Endothelial cell (in vitro differentiated cells): ENCODE data around the gene INTS3. TPM values are rescaled to one million over a fixed set of nuclear protein-coding genes. Genes with fewer than 3 reads are reported as not detected.

Source experiments
- DNase-seq: peaks from one replicate; pipeline ENCODE4 v3.0.0; 2021; ENCODE audit warnings: low spot score
- H3K27ac Mint-ChIP-seq: one replicate; pipeline ENCODE4 v1.8.0; 2021; ENCODE audit warnings: mixed read lengths, inconsistent platforms; ENCODE audit not compliant: unreplicated experiment
- H3K27me3 Mint-ChIP-seq: one replicate; pipeline ENCODE4 v1.8.0; 2021; ENCODE audit warnings: mild to moderate bottlenecking, moderate library complexity, mixed read lengths, inconsistent platforms; ENCODE audit not compliant: unreplicated experiment
- H3K36me3 Mint-ChIP-seq: one replicate; pipeline ENCODE4 v1.8.0; 2021; ENCODE audit warnings: mild to moderate bottlenecking, low read depth, mixed read lengths, inconsistent platforms; ENCODE audit not compliant: unreplicated experiment
- H3K4me1 Mint-ChIP-seq: one replicate; pipeline ENCODE4 v1.8.0; 2021; ENCODE audit warnings: mild to moderate bottlenecking, mixed read lengths, inconsistent platforms; ENCODE audit not compliant: unreplicated experiment
- H3K4me3 Mint-ChIP-seq: one replicate; pipeline ENCODE4 v1.8.0; 2021; ENCODE audit warnings: mild to moderate bottlenecking, mixed read lengths, inconsistent platforms; ENCODE audit not compliant: unreplicated experiment
- H3K9me3 Mint-ChIP-seq: one replicate; pipeline ENCODE4 v1.8.0; 2021; ENCODE audit warnings: mixed read lengths, inconsistent platforms; ENCODE audit not compliant: unreplicated experiment
- total RNA-seq: library from RNA; stranded (reverse); fragmentation: NEBNext Ultra II Directional; extraction: Animal tissue kit (Norgen Biotek cat#: 25700); gene quantifications from one replicate; pipeline ENCODE4 v1.2.1, GENCODE V29; 2021; ENCODE audit not compliant: unreplicated experiment
- TF ChIP-seq, protein P1 (sequence below): fragments of 200-600 bp; sonication (generic); IDR thresholded peaks from one replicate; pipeline ENCODE4 v1.5.0; 2021; ENCODE audit warnings: antibody characterized with exemption; ENCODE audit not compliant: unreplicated experiment

INTS3 gene
- total RNA-seq, 1 donor from 2014 or later, result 69.4 TPM

DNA sequence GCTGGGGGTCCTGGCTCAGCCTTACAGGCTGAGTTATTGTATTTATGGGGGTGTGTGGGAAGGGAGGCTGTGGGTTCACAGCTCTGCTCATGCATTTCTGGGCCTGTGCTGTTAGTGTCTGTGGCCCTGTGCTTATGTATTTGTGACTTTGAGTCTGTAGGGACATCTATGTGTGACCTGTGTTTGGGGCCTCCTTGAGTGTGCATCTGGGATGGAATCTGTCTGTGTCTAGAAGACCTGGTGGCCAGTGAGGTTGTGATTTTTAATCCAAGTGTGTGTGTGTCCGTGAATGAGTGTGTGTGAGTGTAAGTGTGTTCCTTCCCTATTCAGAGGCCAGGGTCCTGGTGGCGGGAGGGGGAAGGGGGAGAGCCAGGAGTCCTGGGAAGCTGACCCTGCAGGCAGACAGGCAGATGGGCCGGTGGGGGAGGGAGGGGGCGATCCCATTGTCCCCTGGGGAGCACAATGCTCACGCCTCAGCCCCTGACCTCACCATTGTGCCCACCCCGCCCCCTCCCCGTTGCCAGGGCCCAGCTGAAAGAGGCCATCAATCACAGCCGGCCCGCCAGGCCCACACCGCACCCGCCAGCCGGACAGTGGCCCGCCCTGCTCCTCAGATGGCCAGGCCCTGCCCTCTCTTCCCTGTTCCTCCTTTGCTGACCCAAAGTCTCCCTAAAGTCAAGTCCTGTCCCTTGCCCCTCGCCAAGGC is 66.9 kb downstream of the INTS3 start:
- Mint-ChIP-seq H3K4me3 (peak overlapping the region; percentile 24), H3K27me3 (peaks cover 4% of the 10 kb centered on the region), H3K27ac (peak overlapping the region; percentile 74), H3K4me1 (peaks cover 13% of the 10 kb centered on the region), H3K9me3 (no peaks in the 10 kb centered on the region), H3K36me3 (peaks cover 4% of the 10 kb centered on the region)
- TF ChIP-seq, protein P1, sequence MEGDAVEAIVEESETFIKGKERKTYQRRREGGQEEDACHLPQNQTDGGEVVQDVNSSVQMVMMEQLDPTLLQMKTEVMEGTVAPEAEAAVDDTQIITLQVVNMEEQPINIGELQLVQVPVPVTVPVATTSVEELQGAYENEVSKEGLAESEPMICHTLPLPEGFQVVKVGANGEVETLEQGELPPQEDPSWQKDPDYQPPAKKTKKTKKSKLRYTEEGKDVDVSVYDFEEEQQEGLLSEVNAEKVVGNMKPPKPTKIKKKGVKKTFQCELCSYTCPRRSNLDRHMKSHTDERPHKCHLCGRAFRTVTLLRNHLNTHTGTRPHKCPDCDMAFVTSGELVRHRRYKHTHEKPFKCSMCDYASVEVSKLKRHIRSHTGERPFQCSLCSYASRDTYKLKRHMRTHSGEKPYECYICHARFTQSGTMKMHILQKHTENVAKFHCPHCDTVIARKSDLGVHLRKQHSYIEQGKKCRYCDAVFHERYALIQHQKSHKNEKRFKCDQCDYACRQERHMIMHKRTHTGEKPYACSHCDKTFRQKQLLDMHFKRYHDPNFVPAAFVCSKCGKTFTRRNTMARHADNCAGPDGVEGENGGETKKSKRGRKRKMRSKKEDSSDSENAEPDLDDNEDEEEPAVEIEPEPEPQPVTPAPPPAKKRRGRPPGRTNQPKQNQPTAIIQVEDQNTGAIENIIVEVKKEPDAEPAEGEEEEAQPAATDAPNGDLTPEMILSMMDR, result no peak
- no peak for DNase-seq

DNA sequence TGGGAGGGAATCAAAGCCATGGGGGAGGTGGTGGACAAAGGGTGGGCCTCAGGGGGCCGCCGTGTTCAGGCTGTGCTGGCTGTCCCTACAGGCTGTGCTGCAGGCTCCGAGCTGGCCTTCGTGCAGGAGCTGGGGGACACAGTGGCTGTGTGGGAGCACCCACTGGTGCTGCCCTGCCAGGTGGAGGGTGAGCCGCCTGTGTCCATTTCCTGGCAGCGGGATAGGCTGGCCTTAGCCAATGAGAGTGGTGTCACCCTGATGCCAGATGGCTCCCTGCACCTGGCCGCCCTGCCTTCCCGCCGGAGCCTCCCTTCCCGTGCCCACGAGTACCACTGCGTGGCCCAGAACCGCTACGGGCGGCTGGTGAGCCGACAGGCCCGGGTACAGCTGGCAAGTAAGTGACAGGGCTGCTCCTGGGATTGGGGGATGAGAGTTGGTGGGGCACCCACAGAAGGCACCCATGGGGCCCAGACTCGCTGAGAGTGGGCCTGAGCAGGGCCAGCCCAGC is 67.5 kb downstream of the INTS3 start:
- Mint-ChIP-seq H3K4me1 (peaks cover 6% of the 10 kb centered on the region), H3K4me3 (no peak overlapping the region), H3K27ac (no peak overlapping the region), H3K36me3 (peaks cover 4% of the 10 kb centered on the region), H3K27me3 (peaks cover 4% of the 10 kb centered on the region), H3K9me3 (no peaks in the 10 kb centered on the region)
- no peak for DNase-seq
- TF ChIP-seq, protein P1, result no peak

DNA sequence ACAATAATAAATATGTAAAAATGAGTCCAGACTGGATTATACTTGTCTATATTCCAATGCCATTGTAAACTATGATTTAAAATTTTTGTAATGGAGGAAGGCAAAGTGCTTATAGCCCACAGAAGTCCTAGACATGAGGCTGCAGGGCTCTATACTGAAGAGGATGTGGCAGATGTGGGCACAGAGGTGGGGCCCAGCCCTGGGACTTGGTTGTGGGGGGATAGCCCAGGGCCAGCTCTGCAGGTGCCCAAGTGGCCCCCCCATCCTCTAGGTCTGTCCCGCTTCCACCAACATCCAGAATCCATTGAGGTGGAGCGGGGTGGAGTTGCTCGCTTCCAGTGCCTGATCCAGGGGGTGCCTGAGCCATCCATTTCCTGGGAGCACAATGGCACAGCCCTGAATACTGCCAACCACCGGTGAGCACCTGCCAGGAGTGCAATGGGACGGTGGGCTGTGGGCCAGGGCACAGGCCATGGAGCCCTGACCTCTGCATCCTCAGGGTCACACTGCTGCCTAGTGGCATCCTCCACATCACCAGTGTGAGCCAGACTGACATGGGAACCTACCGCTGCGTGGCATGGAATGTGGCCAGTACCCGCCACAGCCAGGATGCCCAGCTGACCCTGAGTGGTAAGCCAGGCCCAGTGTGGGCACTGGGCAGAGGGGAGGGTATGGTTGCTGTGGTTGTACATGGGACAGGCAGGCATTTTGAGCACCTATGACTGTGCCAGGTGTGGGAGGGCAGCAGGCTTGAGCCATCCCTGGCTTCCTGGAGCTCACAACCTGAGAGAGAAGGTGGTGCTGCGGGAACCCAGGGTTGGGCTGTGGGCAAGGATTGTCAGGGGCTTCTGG is 68.3 kb downstream of the INTS3 start:
- H3K4me1 Mint-ChIP-seq, result peaks cover 6% of the 10 kb centered on the region
- no peak overlapping the region for H3K27ac Mint-ChIP-seq
- no peak for DNase-seq
- H3K9me3 Mint-ChIP-seq, result no peaks in the 10 kb centered on the region
- peaks cover 4% of the 10 kb centered on the region for H3K27me3 Mint-ChIP-seq
- H3K36me3 Mint-ChIP-seq, result peaks cover 4% of the 10 kb centered on the region
- TF ChIP-seq, protein P1, result no peak
- no peak overlapping the region for H3K4me3 Mint-ChIP-seq

DNA sequence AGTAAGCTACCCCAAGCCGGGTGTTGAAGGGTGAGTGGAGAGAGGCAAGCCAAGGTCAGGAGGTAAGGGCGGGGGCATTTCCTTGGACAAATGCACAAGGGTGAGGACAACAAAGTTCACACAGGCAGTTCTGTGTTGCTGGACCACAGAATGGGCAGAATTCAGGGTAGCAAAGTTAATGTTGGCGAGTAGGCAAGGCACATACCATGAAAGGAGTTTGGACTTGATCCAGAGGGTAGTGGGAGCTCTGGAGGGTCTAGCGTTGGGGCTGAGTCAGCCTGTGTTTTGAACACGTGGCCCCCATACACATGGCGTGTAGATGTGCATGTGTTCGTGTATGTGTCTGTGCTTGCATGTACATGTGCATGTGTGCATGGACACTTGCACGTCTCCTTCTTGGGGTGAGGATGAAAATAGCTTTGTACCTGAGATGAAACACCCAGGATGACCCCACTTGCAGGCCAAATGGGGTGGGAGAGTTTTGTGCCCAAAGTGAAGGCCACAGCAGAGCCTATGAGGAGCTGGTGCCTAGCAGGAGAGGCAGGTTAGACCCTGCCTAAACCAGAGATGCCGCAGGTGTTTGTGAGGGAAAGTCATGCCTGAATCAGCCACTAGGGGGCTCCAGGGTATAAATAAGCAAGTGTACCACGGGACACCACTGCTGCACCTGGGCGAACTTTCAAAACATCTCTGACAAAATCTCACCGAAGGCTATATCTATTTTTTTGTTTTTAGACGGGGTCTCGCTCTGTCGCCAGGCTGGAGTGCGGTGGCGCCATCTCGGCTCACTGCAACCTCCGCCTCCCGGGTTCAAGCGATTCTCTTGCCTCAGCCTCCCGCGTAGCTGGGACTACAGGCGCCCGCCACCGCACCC is 69.2 kb downstream of the INTS3 start:
- H3K4me1 Mint-ChIP-seq, result peaks cover 4% of the 10 kb centered on the region
- no peaks in the 10 kb centered on the region for H3K9me3 Mint-ChIP-seq
- TF ChIP-seq, protein P1, result peak; percentile 93
- peak; percentile 76 for DNase-seq
- no peak overlapping the region for H3K27ac Mint-ChIP-seq
- H3K4me3 Mint-ChIP-seq, result no peak overlapping the region
- peaks cover 9% of the 10 kb centered on the region for H3K36me3 Mint-ChIP-seq
- H3K27me3 Mint-ChIP-seq, result peaks cover 4% of the 10 kb centered on the region
